ENCODE results near the gene BOLL. TPM values are rescaled to one million over a fixed set of nuclear protein-coding genes. Genes with fewer than 3 reads are reported as not detected.
"Not testable (repeated sequence)": the region's sequence is repeated elsewhere in the genome, so short reads cannot be mapped to it uniquely, and the experiment has no call there.

BOLL gene
- total RNA-seq, 4 donors from 2014 or later, result 0.19 TPM; not detected in 3

- ATAC-seq, result peak; percentile 96
- H3K9me3 ChIP-seq, result no peaks in the 10 kb centered on the region
- peak; percentile 83 for TF ChIP-seq POLR2AphosphoS5 (IDR thresholded peaks at IDR 0.05)
- TF ChIP-seq CTCF (IDR thresholded peaks at IDR 0.05), result peak in 1 of 4 experiments; percentile 31
- peak; percentile 46 to 56 for TF ChIP-seq POLR2A (IDR thresholded peaks at IDR 0.05)
- no peak for TF ChIP-seq EP300 (IDR thresholded peaks at IDR 0.05)
- H3K27ac ChIP-seq, result peak within 1 kb of the TSS; percentile 37 to 88 (median 82)
- peaks cover 0 to 43% (median 19%) of the 10 kb centered on the region in 3 donors for H3K4me1 ChIP-seq
- WGBS, 2 donors (ENCODE audit: low coverage in 1 of 2), result no CpG with 5 or more reads among the region's 86 CpGs
- H3K36me3 ChIP-seq, result no peaks in the 10 kb centered on the region
- no peaks in the 10 kb centered on the region for H3K27me3 ChIP-seq
- peak within 1 kb of the TSS; percentile 58 to 67 for H3K4me3 ChIP-seq
Observed at GRCh38 chr2:197705121-197705911, 79.8 kb downstream of the BOLL start, which contains the start of gene MARS2. Gene MARS2 (plus strand): TSS chr2:197705369. CDS start chr2:197705406, 37 bp downstream.

GRCh38 chr2:197704434-197705120 is 80.5 kb downstream of the BOLL start:
- 0% methylated on average over 3 to 5 of the region's 5 CpGs for WGBS, 2 donors (ENCODE audit: low coverage in 1 of 2)
- TF ChIP-seq POLR2AphosphoS5 (IDR thresholded peaks at IDR 0.05) (no peak), EP300 (IDR thresholded peaks at IDR 0.05) (peak; percentile 9)

GRCh38 chr2:197700960-197701359 is 84.2 kb downstream of the BOLL start:
- Histone ChIP-seq H3K4me1 (peaks cover 0 to 3% (median 0%) of the 10 kb centered on the region in 3 donors), H3K4me3 (no peak overlapping the region), H3K9me3 (no peaks in the 10 kb centered on the region), H3K27ac (no peak overlapping the region), H3K27me3 (no peaks in the 10 kb centered on the region), H3K36me3 (no peaks in the 10 kb centered on the region)
- 83% methylated on average over 1 of the region's 3 CpGs; no CpG with 5 or more reads in 1 of the 2 donors for WGBS, 2 donors (ENCODE audit: low coverage in 1 of 2)
- no peak for ATAC-seq
- TF ChIP-seq POLR2AphosphoS5 (IDR thresholded peaks at IDR 0.05), result no peak
- no peak for TF ChIP-seq EP300 (IDR thresholded peaks at IDR 0.05)
- TF ChIP-seq CTCF (IDR thresholded peaks at IDR 0.05), result no peak
- no peak for TF ChIP-seq POLR2A (IDR thresholded peaks at IDR 0.05)

More at GRCh38 chr2:197704434-197705120, 80.5 kb downstream of the BOLL start:
- peak; percentile 43 for ATAC-seq
- H3K27ac ChIP-seq, result peak overlapping the region; percentile 37 to 88 (median 82)
- H3K4me1 ChIP-seq, result peaks cover 0 to 39% (median 19%) of the 10 kb centered on the region in 3 donors
- H3K36me3 ChIP-seq, result no peaks in the 10 kb centered on the region
- H3K27me3 ChIP-seq, result no peaks in the 10 kb centered on the region
- peak overlapping the region; percentile 38 to 67 for H3K4me3 ChIP-seq
- no peaks in the 10 kb centered on the region for H3K9me3 ChIP-seq

GRCh38 chr2:197699724-197700123 is 85.4 kb downstream of the BOLL start:
- not testable (repeated sequence) for H3K4me1 ChIP-seq, H3K36me3 ChIP-seq, H3K4me3 ChIP-seq, H3K9me3 ChIP-seq, ATAC-seq, H3K27me3 ChIP-seq, H3K27ac ChIP-seq

GRCh38 chr2:197696571-197696970 is 88.5 kb downstream of the BOLL start:
- no CpG with 5 or more reads among the region's 29 CpGs for WGBS, 2 donors (ENCODE audit: low coverage in 1 of 2)
- not testable (repeated sequence) for H3K4me1 ChIP-seq, H3K36me3 ChIP-seq, H3K27me3 ChIP-seq, H3K27ac ChIP-seq, ATAC-seq, H3K9me3 ChIP-seq, H3K4me3 ChIP-seq

DNA sequence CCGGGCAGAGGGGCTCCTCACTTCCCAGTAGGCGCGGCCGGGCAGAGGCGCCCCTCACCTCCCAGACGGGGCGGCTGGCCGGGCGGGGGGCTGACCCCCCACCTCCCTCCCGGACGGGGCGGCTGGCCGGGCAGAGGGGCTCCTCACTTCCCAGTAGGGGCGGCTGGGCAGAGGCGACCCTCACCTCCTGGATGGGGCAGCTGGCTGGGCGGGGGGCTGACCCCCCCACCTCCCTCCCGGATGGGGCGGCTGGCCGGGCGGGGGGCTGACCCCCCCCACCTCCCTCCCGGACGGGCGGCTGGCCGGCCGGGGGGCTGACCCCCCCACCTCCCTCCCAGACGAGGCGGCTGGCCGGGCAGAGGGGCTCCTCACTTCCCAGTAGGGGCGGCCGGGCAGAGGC is 89.1 kb downstream of the BOLL start:
- not testable (repeated sequence) for H3K4me1 ChIP-seq, H3K27ac ChIP-seq, H3K36me3 ChIP-seq, H3K27me3 ChIP-seq, H3K4me3 ChIP-seq, ATAC-seq, H3K9me3 ChIP-seq
- WGBS, 2 donors (ENCODE audit: low coverage in 1 of 2), result no CpG with 5 or more reads among the region's 30 CpGs

- H3K9me3 ChIP-seq, ATAC-seq, H3K27me3 ChIP-seq, H3K4me3 ChIP-seq, H3K4me1 ChIP-seq, H3K36me3 ChIP-seq, H3K27ac ChIP-seq: not testable (repeated sequence)
- WGBS, 2 donors (ENCODE audit: low coverage in 1 of 2), result 94 to 96% methylated on average over 4 of the region's 6 CpGs
Observed at GRCh38 chr2:197695206-197695605, 89.9 kb downstream of the BOLL start.

All from gastroesophageal sphincter (tissue), 4 donors.